Gastroesophageal sphincter (tissue), 4 donors: ENCODE results near the gene MGARP. TPM values are rescaled to one million over a fixed set of nuclear protein-coding genes. Genes with fewer than 3 reads are reported as not detected.

Experiments used
- ATAC-seq: fragments of 150-250 bp; one replicate; pipeline ENCODE4 v1.9.1; 2016; ENCODE audit warnings: mild to moderate bottlenecking, moderate library complexity
- H3K27ac ChIP-seq, 4 donors: fragments of 200-600 bp; sonication (generic) in 3 of 4; 1 replicate in 3 of 4; 2 replicates in 1 of 4; pipeline ENCODE4 v1.5.1; 2016 to 2019
- H3K27me3 ChIP-seq: fragments of 200-600 bp; sonication (generic); one replicate; pipeline ENCODE4 v1.5.1; 2019
- H3K36me3 ChIP-seq, 2 donors: fragments of 200-600 bp; sonication (generic); one replicate each; pipeline ENCODE4 v1.5.1; 2019; ENCODE audit warnings: control low read depth in 1 of 2
- H3K4me1 ChIP-seq, 3 donors: fragments of 200-600 bp; sonication (generic); 1 replicate in 2 of 3; 2 replicates in 1 of 3; pipeline ENCODE4 v1.5.1; 2016 to 2019; ENCODE audit warnings: control low read depth in 2 of 3
- H3K4me3 ChIP-seq, 2 donors: fragments of 200-600 bp; sonication (generic); one replicate each; pipeline ENCODE4 v1.5.1; 2019; ENCODE audit warnings: mild to moderate bottlenecking in 1 of 2, moderate library complexity in 1 of 2
- H3K9me3 ChIP-seq, 3 donors: fragments of 200-600 bp; sonication (generic); one replicate each; pipeline ENCODE4 v1.5.1; 2017 to 2019; ENCODE audit warnings: control low read depth in 2 of 3
- CTCF ChIP-seq, 4 experiments: fragments of 200-600 bp in 2 of 4; fragments of 450-650 bp in 2 of 4; sonication (generic) in 1 of 4; IDR thresholded peaks; one replicate each; pipeline ENCODE4 v1.5.1; 2017 to 2019; ENCODE audit warnings: antibody characterized with exemption in 4 of 4, mild to moderate bottlenecking in 2 of 4, moderate library complexity in 2 of 4
- EP300 ChIP-seq: sonication (generic); formaldehyde crosslinking; IDR thresholded peaks from one replicate; pipeline ENCODE4 v1.6.1; 2017; ENCODE audit warnings: antibody characterized with exemption, mild to moderate bottlenecking
- POLR2A ChIP-seq, 2 donors: fragments of 450-650 bp; IDR thresholded peaks; one replicate each; pipeline ENCODE4 v1.6.1; 2017; ENCODE audit warnings: antibody characterized with exemption in 2 of 2, mild to moderate bottlenecking in 2 of 2, moderate library complexity in 1 of 2
- POLR2AphosphoS5 ChIP-seq: sonication (generic); formaldehyde crosslinking; IDR thresholded peaks from one replicate; pipeline ENCODE4 v1.6.1; 2017; ENCODE audit warnings: antibody characterized with exemption
- WGBS, 2 donors: methylation state at CpG; one replicate each; pipeline ENCODE4 v1.1.5; 2018; ENCODE audit warnings: low coverage in 1 of 2; 5-methylcytosine and 5-hydroxymethylcytosine counted together
- total RNA-seq, 4 donors: library from RNA; depleted of rRNA; stranded (reverse); fragments of >200 nt; gene quantifications; one replicate each; pipeline ENCODE4 v1.1.0, GENCODE V29; 2016

The MGARP gene
- total RNA-seq, 4 donors from 2014 or later, result 0.94 to 6.5 (median 1.7) TPM

GRCh38 chr4:139278912-139279759, 889 bp downstream of the MGARP start:
- peak overlapping the region in 1 of 4 donors; percentile 60 for H3K27ac ChIP-seq
- no peak for TF ChIP-seq EP300
- no peak for TF ChIP-seq CTCF (IDR thresholded peaks at IDR 0.05)
- TF ChIP-seq POLR2A (IDR thresholded peaks at IDR 0.05), result no peak
- no peak for TF ChIP-seq POLR2AphosphoS5
- H3K4me3 ChIP-seq, result peak overlapping the region; percentile 29 to 51
- H3K9me3 ChIP-seq, result no peaks in the 10 kb centered on the region
- peaks cover 31% of the 10 kb centered on the region for H3K27me3 ChIP-seq
- no peak for ATAC-seq
- peaks cover 0 to 15% (median 0%) of the 10 kb centered on the region in 3 donors for H3K4me1 ChIP-seq
- H3K36me3 ChIP-seq, result no peaks in the 10 kb centered on the region
- 9 to 40% methylated on average over 13 to 15 of the region's 40 CpGs for WGBS, 2 donors

DNA sequence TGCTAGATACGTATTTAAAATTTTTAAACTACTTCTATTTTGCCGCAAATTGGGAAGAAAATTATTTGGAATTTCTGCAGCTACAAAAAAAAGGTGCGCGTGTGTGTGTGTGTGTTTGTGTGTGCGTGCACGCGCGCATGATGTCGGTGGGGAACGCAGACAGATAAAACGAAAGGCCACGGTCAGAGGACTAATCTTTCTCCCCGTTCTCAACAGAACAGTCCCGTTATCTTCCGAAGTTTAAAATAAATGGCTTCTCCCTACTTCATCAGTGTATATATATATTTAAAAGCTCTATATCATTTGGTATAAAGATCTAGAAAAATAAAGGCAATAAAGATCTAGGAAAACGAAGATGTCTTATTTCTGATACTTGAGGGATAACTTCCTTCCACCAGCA, 1.5 kb downstream of the MGARP start:
- 76 to 83% methylated on average over 7 to 16 of the region's 16 CpGs for whole genome bisulfite sequencing, 2 donors
- no peak overlapping the region for H3K27ac ChIP-seq
- H3K4me3 ChIP-seq, result peak overlapping the region in 1 of 2 donors; percentile 51
- no peak for TF ChIP-seq EP300
- TF ChIP-seq CTCF (IDR thresholded peaks at IDR 0.05), result no peak
- no peak for TF ChIP-seq POLR2AphosphoS5
- TF ChIP-seq POLR2A (IDR thresholded peaks at IDR 0.05), result no peak
- H3K36me3 ChIP-seq, result no peaks in the 10 kb centered on the region
- ATAC-seq, result no peak
- no peaks in the 10 kb centered on the region for H3K9me3 ChIP-seq
- H3K4me1 ChIP-seq, result peaks cover 0 to 15% (median 0%) of the 10 kb centered on the region in 3 donors
- peaks cover 31% of the 10 kb centered on the region for H3K27me3 ChIP-seq

GRCh38 chr4:139275281-139275735, 4.7 kb downstream of the MGARP start:
- no peak overlapping the region for H3K4me3 ChIP-seq
- no peaks in the 10 kb centered on the region for H3K36me3 ChIP-seq
- WGBS, 2 donors, result 80 to 87% methylated on average over 4 of the region's 4 CpGs
- H3K27me3 ChIP-seq, result peaks cover 31% of the 10 kb centered on the region
- no peak for ATAC-seq
- TF ChIP-seq CTCF (IDR thresholded peaks at IDR 0.05) (no peak), POLR2A (IDR thresholded peaks at IDR 0.05) (no peak), EP300 (no peak), POLR2AphosphoS5 (no peak)
- peaks cover 0 to 15% (median 0%) of the 10 kb centered on the region in 3 donors for H3K4me1 ChIP-seq
- H3K9me3 ChIP-seq, result no peaks in the 10 kb centered on the region
- H3K27ac ChIP-seq, result no peak overlapping the region

- no peak overlapping the region for H3K4me3 ChIP-seq
- no peak overlapping the region for H3K27ac ChIP-seq
- WGBS, 2 donors, result 94 to 100% methylated on average over 1 of the region's 1 CpG
- H3K36me3 ChIP-seq, result no peaks in the 10 kb centered on the region
- no peak for TF ChIP-seq POLR2AphosphoS5
- no peak for TF ChIP-seq CTCF (IDR thresholded peaks at IDR 0.05)
- no peak for TF ChIP-seq POLR2A (IDR thresholded peaks at IDR 0.05)
- no peak for TF ChIP-seq EP300
- no peak for ATAC-seq
- peaks cover 27% of the 10 kb centered on the region for H3K27me3 ChIP-seq
- peaks cover 0 to 9% (median 0%) of the 10 kb centered on the region in 3 donors for H3K4me1 ChIP-seq
- no peaks in the 10 kb centered on the region for H3K9me3 ChIP-seq
Measured at GRCh38 chr4:139274790-139275189, 5.2 kb downstream of the MGARP start.

DNA sequence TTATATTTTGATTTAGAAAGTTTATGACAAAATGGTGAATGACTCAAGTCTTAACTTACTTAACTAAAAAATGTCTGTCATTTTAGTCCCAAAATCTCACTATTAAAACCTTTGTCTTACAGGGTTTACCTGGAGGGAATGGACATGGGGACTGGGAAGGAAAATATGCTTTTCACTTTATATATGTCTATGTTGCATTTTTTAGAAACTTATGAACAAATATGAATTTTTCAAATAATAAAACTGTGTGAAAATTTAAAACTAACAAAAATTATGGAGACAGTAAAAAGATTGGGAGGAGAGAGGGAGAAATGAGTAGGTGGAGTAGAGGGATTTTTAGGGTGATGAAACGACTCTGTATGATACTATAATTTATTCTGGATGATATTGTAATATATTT, 6.2 kb downstream of the MGARP start:
- Histone ChIP-seq H3K27ac (no peak overlapping the region), H3K4me3 (no peak overlapping the region), H3K4me1 (no peaks in the 10 kb centered on the region), H3K27me3 (peaks cover 20% of the 10 kb centered on the region), H3K9me3 (no peaks in the 10 kb centered on the region), H3K36me3 (no peaks in the 10 kb centered on the region)
- 91% methylated on average over 1 of the region's 1 CpG for WGBS, 2 donors
- TF ChIP-seq POLR2AphosphoS5 (no peak), CTCF (IDR thresholded peaks at IDR 0.05) (no peak), EP300 (no peak), POLR2A (IDR thresholded peaks at IDR 0.05) (no peak)
- ATAC-seq, result no peak
